Left ventricle myocardium inferior (tissue), 1 donor: Measurements from ENCODE around the gene VWF. TPM values are rescaled to one million over a fixed set of nuclear protein-coding genes. Genes with fewer than 3 reads are reported as not detected.

Source experiments
- DNase-seq: peaks from one replicate; pipeline ENCODE4 v3.0.0-alpha.2; 2020
- H3K27ac ChIP-seq: fragments of 200-600 bp; replicated peaks from 2 replicates; pipeline ENCODE4 v1.8.0; 2021
- H3K27me3 ChIP-seq: fragments of 200-600 bp; 2 replicates; pipeline ENCODE4 v1.8.0; 2021; ENCODE audit warnings: low read depth
- H3K36me3 ChIP-seq: fragments of 200-600 bp; 2 replicates; pipeline ENCODE4 v1.8.0; 2021
- H3K4me1 ChIP-seq: fragments of 200-600 bp; 2 replicates; pipeline ENCODE4 v1.8.0; 2021
- H3K4me3 ChIP-seq: fragments of 200-600 bp; 2 replicates; pipeline ENCODE4 v1.8.0; 2021; ENCODE audit warnings: mild to moderate bottlenecking, moderate library complexity
- H3K9me3 ChIP-seq: fragments of 200-600 bp; replicated peaks from 2 replicates; pipeline ENCODE4 v1.8.0; 2021
- intact Hi-C: fragments of 100-400 bp; cut with micrococcal nuclease; formaldehyde crosslinking; loops from one replicate; pipeline ENCODE4 v1.11.0; 2022
- total RNA-seq: library from RNA; stranded (reverse); fragmentation: NEBNext Ultra II Directional; extraction: Animal tissue kit (Norgen Biotek cat#: 25700); gene quantifications from one replicate; pipeline ENCODE4 v1.2.1, GENCODE V29; 2021
- TF ChIP-seq, protein P1 (sequence below): fragments of 200-600 bp; IDR thresholded peaks from 2 replicates; pipeline ENCODE4 v1.8.0; 2021; ENCODE audit warnings: antibody characterized with exemption, mild to moderate bottlenecking, borderline replicate concordance
- donor health status: DM: no; HTN: yes; CAD: no; lungs with severe emphysema.

The VWF gene
- total RNA-seq, 1 donor from 2014 or later, result 250 TPM

DNA sequence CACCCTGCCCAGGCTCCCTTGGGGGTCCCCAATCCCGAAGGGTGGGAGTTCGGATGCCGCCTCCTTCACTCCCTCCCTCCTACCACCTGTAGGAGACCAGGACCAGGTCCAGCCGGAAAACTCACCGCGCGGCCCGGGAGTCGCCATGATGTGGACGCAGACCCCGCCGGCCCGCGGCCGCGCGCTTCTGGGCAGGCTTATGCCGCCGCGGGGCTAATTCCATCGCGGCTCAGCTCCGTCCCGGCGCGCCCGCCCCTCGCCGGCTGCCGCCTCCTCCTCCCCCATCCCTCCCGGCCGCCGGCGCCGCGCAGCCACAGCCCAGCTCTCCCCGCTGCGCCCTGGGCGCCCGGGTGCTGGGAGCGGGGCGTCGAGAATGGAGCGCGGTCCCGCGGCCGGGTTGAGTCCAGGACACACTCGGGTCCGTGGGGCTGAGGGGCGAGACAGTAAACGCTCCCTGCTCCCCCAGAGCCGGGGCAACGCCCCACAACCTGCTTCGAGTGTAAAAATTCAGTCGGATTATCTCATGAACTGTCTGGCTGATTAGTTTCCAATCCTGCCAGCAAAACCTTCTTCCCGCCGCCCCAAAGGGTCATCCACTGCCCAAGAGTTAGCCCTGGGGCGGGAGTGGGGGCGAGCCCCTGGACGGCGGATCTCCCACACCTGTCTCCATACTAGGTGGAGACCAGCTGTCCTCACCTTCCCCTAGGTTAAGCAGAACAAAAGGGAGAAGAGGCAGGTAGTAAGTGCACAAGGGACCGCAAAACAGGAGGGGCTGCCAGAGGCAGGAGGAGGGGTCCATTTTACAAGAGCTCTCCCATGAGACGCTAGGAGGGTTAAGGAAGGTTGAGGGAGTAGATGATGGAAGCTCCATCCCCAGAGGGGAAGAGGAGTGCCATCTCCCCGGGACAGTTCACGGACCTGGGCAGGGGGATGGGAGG is 179.1 kb downstream of the VWF start, which contains the start of gene ANO2:
Gene ANO2, minus strand, starts transcription at position 189 of the 938 bp plus-strand sequence. Its CDS starts 42 bp downstream, at position 147.
- H3K4me3 ChIP-seq, result peak within 1 kb of the TSS; percentile 63
- peaks cover 78% of the 10 kb centered on the region for H3K27me3 ChIP-seq
- no peak for DNase-seq
- no peaks in the 10 kb centered on the region for H3K9me3 ChIP-seq
- no peak within 1 kb of the TSS for H3K27ac ChIP-seq
- intact Hi-C loops, result no loop called here
- peaks cover 20% of the 10 kb centered on the region for H3K4me1 ChIP-seq
- peaks cover 37% of the 10 kb centered on the region for H3K36me3 ChIP-seq
- TF ChIP-seq, protein P1, sequence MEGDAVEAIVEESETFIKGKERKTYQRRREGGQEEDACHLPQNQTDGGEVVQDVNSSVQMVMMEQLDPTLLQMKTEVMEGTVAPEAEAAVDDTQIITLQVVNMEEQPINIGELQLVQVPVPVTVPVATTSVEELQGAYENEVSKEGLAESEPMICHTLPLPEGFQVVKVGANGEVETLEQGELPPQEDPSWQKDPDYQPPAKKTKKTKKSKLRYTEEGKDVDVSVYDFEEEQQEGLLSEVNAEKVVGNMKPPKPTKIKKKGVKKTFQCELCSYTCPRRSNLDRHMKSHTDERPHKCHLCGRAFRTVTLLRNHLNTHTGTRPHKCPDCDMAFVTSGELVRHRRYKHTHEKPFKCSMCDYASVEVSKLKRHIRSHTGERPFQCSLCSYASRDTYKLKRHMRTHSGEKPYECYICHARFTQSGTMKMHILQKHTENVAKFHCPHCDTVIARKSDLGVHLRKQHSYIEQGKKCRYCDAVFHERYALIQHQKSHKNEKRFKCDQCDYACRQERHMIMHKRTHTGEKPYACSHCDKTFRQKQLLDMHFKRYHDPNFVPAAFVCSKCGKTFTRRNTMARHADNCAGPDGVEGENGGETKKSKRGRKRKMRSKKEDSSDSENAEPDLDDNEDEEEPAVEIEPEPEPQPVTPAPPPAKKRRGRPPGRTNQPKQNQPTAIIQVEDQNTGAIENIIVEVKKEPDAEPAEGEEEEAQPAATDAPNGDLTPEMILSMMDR, result no peak

DNA sequence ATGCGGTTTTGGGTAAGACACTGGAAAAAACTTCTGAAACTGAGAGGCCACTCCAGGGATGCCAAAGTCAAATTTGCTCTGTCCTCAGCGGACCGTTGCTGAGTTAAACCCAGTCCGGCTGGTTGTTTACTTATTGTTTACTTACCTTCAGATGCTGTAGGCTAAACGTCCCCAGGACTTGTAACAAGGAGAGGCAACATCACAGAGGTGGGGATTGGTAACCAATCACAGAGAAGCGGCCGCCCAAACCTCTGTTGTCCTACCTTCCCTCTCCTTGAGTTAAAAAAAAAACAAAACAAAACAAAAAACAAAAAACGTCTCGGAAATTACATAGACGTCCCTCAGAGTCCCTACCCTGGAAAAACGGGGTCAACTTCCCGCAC is 179.8 kb downstream of the VWF start:
- peak overlapping the region; percentile 63 for H3K4me3 ChIP-seq
- H3K36me3 ChIP-seq, result peaks cover 38% of the 10 kb centered on the region
- no peak overlapping the region for H3K27ac ChIP-seq
- H3K9me3 ChIP-seq, result no peaks in the 10 kb centered on the region
- no peak for DNase-seq
- intact Hi-C loops, result no loop called here
- H3K4me1 ChIP-seq, result peaks cover 20% of the 10 kb centered on the region
- TF ChIP-seq, protein P1, result no peak
- peaks cover 72% of the 10 kb centered on the region for H3K27me3 ChIP-seq

DNA sequence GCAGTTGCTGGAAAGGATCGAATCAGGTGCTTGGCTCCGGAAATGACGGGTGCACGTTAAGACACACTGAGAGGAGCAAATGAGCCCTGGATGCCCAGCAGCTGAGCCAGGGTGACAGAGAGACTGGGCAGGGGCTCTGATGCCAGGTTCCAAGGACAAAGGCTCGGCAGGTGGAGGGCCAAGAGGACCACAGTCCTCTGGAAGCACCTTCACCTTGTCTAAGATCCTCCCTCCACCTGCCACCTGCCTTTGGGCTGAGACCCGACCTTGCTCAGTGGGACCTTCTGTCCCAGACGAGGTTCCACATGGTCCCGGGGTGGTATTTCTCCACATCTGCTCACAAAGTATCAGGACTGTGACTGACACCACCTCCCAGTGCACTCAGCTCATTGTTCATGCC is 180.4 kb downstream of the VWF start:
- Histone ChIP-seq H3K9me3 (no peaks in the 10 kb centered on the region), H3K36me3 (peaks cover 34% of the 10 kb centered on the region), H3K27me3 (peaks cover 68% of the 10 kb centered on the region), H3K27ac (no peak overlapping the region), H3K4me1 (peaks cover 20% of the 10 kb centered on the region), H3K4me3 (no peak overlapping the region)
- DNase-seq, result no peak
- TF ChIP-seq, protein P1, result no peak
- intact Hi-C loops, result no loop called here

DNA sequence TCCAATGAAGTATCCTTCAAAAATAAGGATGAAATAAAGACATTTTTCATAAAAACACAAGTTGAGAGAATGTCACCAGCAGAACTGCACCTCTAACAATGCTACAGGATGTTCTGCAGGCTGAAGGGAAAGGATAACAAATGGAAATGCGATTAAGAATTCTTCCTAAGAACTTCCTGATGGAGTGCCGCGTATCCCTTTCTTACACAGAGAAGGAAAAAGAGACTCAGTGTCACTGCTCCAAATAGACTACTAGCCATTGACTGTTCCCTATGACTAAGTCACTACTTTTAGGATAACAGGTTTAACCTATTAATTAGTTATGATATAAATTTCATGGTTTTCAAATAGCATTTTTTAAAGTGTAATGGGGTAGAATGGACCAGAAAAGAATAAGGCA is 182.6 kb downstream of the VWF start:
- DNase-seq, result no peak
- H3K27ac ChIP-seq, result no peak overlapping the region
- H3K27me3 ChIP-seq, result peaks cover 65% of the 10 kb centered on the region
- H3K4me3 ChIP-seq, result no peak overlapping the region
- TF ChIP-seq, protein P1, result no peak
- no peaks in the 10 kb centered on the region for H3K9me3 ChIP-seq
- peaks cover 25% of the 10 kb centered on the region for H3K36me3 ChIP-seq
- intact Hi-C loops, result no loop called here
- H3K4me1 ChIP-seq, result peaks cover 20% of the 10 kb centered on the region

DNA sequence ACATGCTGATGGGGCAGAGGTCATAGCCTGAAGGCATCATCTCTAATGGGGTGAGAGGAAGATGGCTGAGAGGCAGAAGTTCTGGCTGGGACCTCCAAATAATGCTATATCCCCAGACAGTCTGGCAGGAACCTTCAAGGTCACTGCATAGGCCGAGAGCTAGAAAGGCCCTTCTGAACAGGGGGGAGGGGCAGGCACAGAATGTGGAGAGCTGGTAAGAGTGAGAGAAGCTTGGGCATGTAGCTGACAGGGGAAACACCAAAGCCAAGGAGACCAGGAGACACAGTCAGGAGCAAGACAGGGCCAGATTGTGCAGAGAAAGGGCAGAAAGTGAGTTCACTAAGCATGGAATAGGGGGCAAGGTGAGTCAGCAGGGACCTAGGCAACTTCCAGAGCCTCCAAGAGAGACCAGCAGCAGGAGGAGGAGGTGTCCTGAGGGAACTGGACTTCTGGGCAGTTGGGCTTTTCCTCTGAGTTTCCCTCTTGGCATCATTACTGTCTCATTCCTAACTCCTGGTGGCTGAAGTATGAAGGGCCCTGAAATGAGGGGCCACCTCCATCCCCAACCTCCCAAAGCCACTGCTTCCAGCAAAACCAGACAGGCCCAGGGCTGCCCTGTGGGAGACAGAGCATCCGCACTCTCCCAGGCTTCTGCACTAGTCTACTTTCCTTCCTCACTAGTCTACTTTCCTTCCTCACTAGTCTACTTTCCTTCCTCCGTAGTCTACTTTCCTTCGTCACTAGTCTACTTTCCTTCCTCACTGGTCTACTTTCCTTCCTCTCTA is 196.5 kb downstream of the VWF start:
- Histone ChIP-seq H3K27ac (no peak overlapping the region), H3K4me3 (no peak overlapping the region), H3K4me1 (no peaks in the 10 kb centered on the region), H3K9me3 (no peaks in the 10 kb centered on the region), H3K36me3 (no peaks in the 10 kb centered on the region), H3K27me3 (peaks cover 32% of the 10 kb centered on the region)
- no peak for DNase-seq
- intact Hi-C loops, result no loop called here
- TF ChIP-seq, protein P1, result no peak
